H9 (cell line): ENCODE measurements around the gene RERE. TPM values are rescaled to one million over a fixed set of nuclear protein-coding genes. Genes with fewer than 3 reads are reported as not detected.

Experiments
- DNase-seq: peaks from one replicate; pipeline ENCODE4 v3.0.0-alpha.2; 2017
- H2AFZ ChIP-seq: one replicate; pipeline ENCODE4 v1.6.1; 2013; ENCODE audit warnings: mild to moderate bottlenecking, low read length, control low read depth, moderate library complexity
- H2AK5ac ChIP-seq: 2 replicates; pipeline ENCODE4 v1.6.1; 2013; ENCODE audit warnings: low read length, control low read depth, mixed read lengths; ENCODE audit not compliant: insufficient read length
- H2BK120ac ChIP-seq: one replicate; pipeline ENCODE4 v1.6.1; 2013; ENCODE audit warnings: low read depth, mild to moderate bottlenecking, low read length, control low read depth, inconsistent platforms; ENCODE audit not compliant: poor library complexity, severe bottlenecking
- H2BK12ac ChIP-seq: 2 replicates; pipeline ENCODE4 v1.6.1; 2013; ENCODE audit warnings: low read length, control low read depth, mixed read lengths, low read depth; ENCODE audit not compliant: insufficient read length
- H2BK15ac ChIP-seq: 2 replicates; pipeline ENCODE4 v1.6.1; 2013; ENCODE audit warnings: low read depth, low read length, control low read depth
- H2BK20ac ChIP-seq: one replicate; pipeline ENCODE4 v1.6.1; 2013; ENCODE audit warnings: low read depth, mild to moderate bottlenecking, low read length, control low read depth, inconsistent platforms; ENCODE audit not compliant: poor library complexity, severe bottlenecking
- H2BK5ac ChIP-seq: 2 replicates; pipeline ENCODE4 v1.6.1; 2013; ENCODE audit warnings: low read length, control low read depth, mixed read lengths; ENCODE audit not compliant: insufficient read length
- H3K14ac ChIP-seq: 2 replicates; pipeline ENCODE4 v1.6.1; 2013; ENCODE audit warnings: low read length, control low read depth; ENCODE audit not compliant: insufficient read depth
- H3K18ac ChIP-seq: 2 replicates; pipeline ENCODE4 v1.6.1; 2013; ENCODE audit warnings: low read depth, mild to moderate bottlenecking, mixed read lengths, low read length, control low read depth; ENCODE audit not compliant: insufficient read length
- H3K23ac ChIP-seq: 2 replicates; pipeline ENCODE4 v1.6.1; 2013; ENCODE audit warnings: low read length, control low read depth, mixed read lengths, low read depth; ENCODE audit not compliant: insufficient read length
- H3K23me2 ChIP-seq: 2 replicates; pipeline ENCODE4 v1.6.1; 2013; ENCODE audit warnings: low read depth, mild to moderate bottlenecking, mixed read lengths, low read length, control low read depth; ENCODE audit not compliant: insufficient read length, poor library complexity, severe bottlenecking
- H3K27ac ChIP-seq: 2 replicates; pipeline ENCODE4 v1.5.1; 2013; ENCODE audit warnings: low read length, control low read depth, mixed read lengths, low read depth; ENCODE audit not compliant: insufficient read length
- H3K27me3 ChIP-seq: 2 replicates; pipeline ENCODE4 v1.6.1; 2013; ENCODE audit warnings: low read length, control low read depth, inconsistent platforms; ENCODE audit not compliant: insufficient read depth
- H3K4ac ChIP-seq: 2 replicates; pipeline ENCODE4 v1.6.1; 2013; ENCODE audit warnings: low read depth, mild to moderate bottlenecking, control low read depth, inconsistent platforms, low read length, moderate library complexity
- H3K4me1 ChIP-seq: 2 replicates; pipeline ENCODE4 v1.6.1; 2013; ENCODE audit warnings: low read length, control low read depth, inconsistent platforms; ENCODE audit not compliant: insufficient read depth
- H3K4me2 ChIP-seq: 2 replicates; pipeline ENCODE4 v1.6.1; 2013; ENCODE audit warnings: low read length, control low read depth, mixed read lengths; ENCODE audit not compliant: insufficient read length, insufficient read depth
- H3K56ac ChIP-seq: 2 replicates; pipeline ENCODE4 v1.6.1; 2013; ENCODE audit warnings: low read depth, mild to moderate bottlenecking, mixed read lengths, low read length, control low read depth; ENCODE audit not compliant: insufficient read length
- H3K79me1 ChIP-seq: 2 replicates; pipeline ENCODE4 v1.6.1; 2013; ENCODE audit warnings: low read depth, mild to moderate bottlenecking, moderate library complexity, low read length, control low read depth, inconsistent platforms; ENCODE audit not compliant: insufficient read depth, poor library complexity, severe bottlenecking
- H3K79me2 ChIP-seq: 2 replicates; pipeline ENCODE4 v1.6.1; 2013; ENCODE audit warnings: low read length, control low read depth, inconsistent platforms; ENCODE audit not compliant: insufficient read depth
- H3K9ac ChIP-seq: 2 replicates; pipeline ENCODE4 v1.6.1; 2013; ENCODE audit warnings: low read length, control low read depth, mixed read lengths; ENCODE audit not compliant: insufficient read length; ENCODE audit errors: extremely low read depth
- H3K9me3 ChIP-seq: one replicate; pipeline ENCODE4 v1.6.1; 2013; ENCODE audit warnings: low read depth, low read length, inconsistent platforms; ENCODE audit not compliant: control insufficient read depth
- H3T11ph ChIP-seq: one replicate; pipeline ENCODE4 v1.6.1; 2013; ENCODE audit warnings: mild to moderate bottlenecking, low read length, control low read depth, inconsistent platforms
- H4K20me1 ChIP-seq: one replicate; pipeline ENCODE4 v1.6.1; 2013; ENCODE audit not compliant: control insufficient read depth, insufficient read length, insufficient read depth
- H4K5ac ChIP-seq: 2 replicates; pipeline ENCODE4 v1.6.1; 2013; ENCODE audit warnings: low read depth, mild to moderate bottlenecking, mixed read lengths, low read length, control low read depth; ENCODE audit not compliant: insufficient read length
- H4K8ac ChIP-seq: replicated peaks from 2 replicates; pipeline ENCODE4 v1.6.1; 2013; ENCODE audit warnings: low read length, control low read depth, mixed read lengths, low read depth; ENCODE audit not compliant: insufficient read length
- H4K91ac ChIP-seq: 2 replicates; pipeline ENCODE4 v1.6.1; 2013; ENCODE audit warnings: low read depth, mild to moderate bottlenecking, moderate library complexity, mixed read lengths, low read length, control low read depth; ENCODE audit not compliant: insufficient read length
- H3K27ac Mint-ChIP-seq, 3 experiments: 2 replicates in 2 of 3; 3 replicates in 1 of 3; pipeline ENCODE4 v1.8.0; 2020 to 2021; ENCODE audit warnings: mixed read lengths in 3 of 3, mild to moderate bottlenecking in 1 of 3, moderate library complexity in 1 of 3
- H3K27me3 Mint-ChIP-seq: 2 replicates; pipeline ENCODE4 v1.8.0; 2021; ENCODE audit warnings: low read depth, mild to moderate bottlenecking, moderate library complexity, mixed read lengths
- H3K36me3 Mint-ChIP-seq, 3 experiments: 2 replicates in 2 of 3; 3 replicates in 1 of 3; pipeline ENCODE4 v1.8.0; 2020 to 2021; ENCODE audit warnings: low read depth in 3 of 3, mixed read lengths in 3 of 3; ENCODE audit not compliant: insufficient read depth in 1 of 3
- H3K4me1 Mint-ChIP-seq, 2 experiments: 2 replicates each; pipeline ENCODE4 v1.8.0; 2020; ENCODE audit warnings: mixed read lengths in 2 of 2
- H3K4me3 Mint-ChIP-seq, 2 experiments: 2 replicates in 1 of 2; 3 replicates in 1 of 2; pipeline ENCODE4 v1.8.0; 2020 to 2021; ENCODE audit warnings: mild to moderate bottlenecking in 2 of 2, mixed read lengths in 2 of 2, moderate library complexity in 1 of 2
- H3K9me3 Mint-ChIP-seq, 2 experiments: 2 replicates in 1 of 2; 3 replicates in 1 of 2; pipeline ENCODE4 v1.8.0; 2020; ENCODE audit warnings: mild to moderate bottlenecking in 2 of 2, mixed read lengths in 2 of 2, moderate library complexity in 1 of 2
- WGBS: extraction: QIAGEN DNeasy Blood & Tissue Kit; methylation state at CpG from one replicate; pipeline ENCODE4 v1.1.7; 2013; ENCODE audit warnings: missing lambda C conversion rate, low lambda C conversion rate, mixed read lengths; ENCODE audit not compliant: insufficient read length; ENCODE audit errors: extremely low coverage; 5-methylcytosine and 5-hydroxymethylcytosine counted together
- total RNA-seq: library from RNA; stranded (reverse); gene quantifications from 2 replicates; pipeline ENCODE4 v1.2.1, GENCODE V29; 2021
- TF ChIP-seq, protein P1 (sequence below): fragments of 200-600 bp; sonication (generic); conservative IDR thresholded peaks from 3 replicates; pipeline ENCODE4 v1.8.0; 2021; ENCODE audit warnings: antibody characterized with exemption, mild to moderate bottlenecking

The RERE gene
- total RNA-seq, 1 experiment from 2014 or later = 103 TPM

GRCh38 chr1:8516278-8516777 is 301.1 kb downstream of the RERE start:
- Histone ChIP-seq H2AK5ac (no peak overlapping the region), H3K27ac (no peak overlapping the region), H3K9me3 (no peaks in the 10 kb centered on the region), H3K79me2 (no peaks in the 10 kb centered on the region; the same call in 1 of the 2 replicates), H3T11ph (no peak overlapping the region), H3K18ac (no peak overlapping the region), H3K4ac (no peak overlapping the region), H4K8ac (no peak overlapping the region), H3K79me1 (no peaks in the 10 kb centered on the region), H3K9ac (no peak overlapping the region), H3K23ac (no peak overlapping the region), H2BK12ac (no peak overlapping the region), H3K23me2 (no peaks in the 10 kb centered on the region), H4K20me1 (no peaks in the 10 kb centered on the region), H3K56ac (no peak overlapping the region), H3K14ac (no peak overlapping the region), H4K91ac (no peak overlapping the region), H3K4me1 (peaks cover 2% of the 10 kb centered on the region; the same call in 1 of the 2 replicates), H3K4me2 (no peak overlapping the region), H3K27me3 (no peaks in the 10 kb centered on the region), H2BK15ac (no peak overlapping the region), H2BK5ac (no peak overlapping the region), H2BK120ac (no peak overlapping the region), H2AFZ (no peak overlapping the region), H4K5ac (no peak overlapping the region), H2BK20ac (no peak overlapping the region)
- H3K4me3 Mint-ChIP-seq = no peak overlapping the region
- H3K9me3 Mint-ChIP-seq = no peaks in the 10 kb centered on the region
- WGBS = no CpG with 5 or more reads among the region's 4 CpGs
- H3K27ac Mint-ChIP-seq = peak overlapping the region in 1 of 3 experiments; percentile 56; a peak in 1 of 7 replicates
- TF ChIP-seq, protein P1, sequence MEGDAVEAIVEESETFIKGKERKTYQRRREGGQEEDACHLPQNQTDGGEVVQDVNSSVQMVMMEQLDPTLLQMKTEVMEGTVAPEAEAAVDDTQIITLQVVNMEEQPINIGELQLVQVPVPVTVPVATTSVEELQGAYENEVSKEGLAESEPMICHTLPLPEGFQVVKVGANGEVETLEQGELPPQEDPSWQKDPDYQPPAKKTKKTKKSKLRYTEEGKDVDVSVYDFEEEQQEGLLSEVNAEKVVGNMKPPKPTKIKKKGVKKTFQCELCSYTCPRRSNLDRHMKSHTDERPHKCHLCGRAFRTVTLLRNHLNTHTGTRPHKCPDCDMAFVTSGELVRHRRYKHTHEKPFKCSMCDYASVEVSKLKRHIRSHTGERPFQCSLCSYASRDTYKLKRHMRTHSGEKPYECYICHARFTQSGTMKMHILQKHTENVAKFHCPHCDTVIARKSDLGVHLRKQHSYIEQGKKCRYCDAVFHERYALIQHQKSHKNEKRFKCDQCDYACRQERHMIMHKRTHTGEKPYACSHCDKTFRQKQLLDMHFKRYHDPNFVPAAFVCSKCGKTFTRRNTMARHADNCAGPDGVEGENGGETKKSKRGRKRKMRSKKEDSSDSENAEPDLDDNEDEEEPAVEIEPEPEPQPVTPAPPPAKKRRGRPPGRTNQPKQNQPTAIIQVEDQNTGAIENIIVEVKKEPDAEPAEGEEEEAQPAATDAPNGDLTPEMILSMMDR = no peak
- peaks cover 21 to 27% of the 10 kb centered on the region in 2 experiments for H3K4me1 Mint-ChIP-seq
- no peak for DNase-seq
- no peaks in the 10 kb centered on the region for H3K27me3 Mint-ChIP-seq
- peaks cover 0 to 18% (median 10%) of the 10 kb centered on the region in 3 experiments; a peak in 5 of 7 replicates for H3K36me3 Mint-ChIP-seq
